K562 (cell line): ENCODE measurements around the gene SLA2. TPM values are rescaled to one million over a fixed set of nuclear protein-coding genes. Genes with fewer than 3 reads are reported as not detected.
A peak's percentile ranks its signal among the peaks of the same experiment; 100 is the strongest.

Experiments used
- CTCF ChIP-seq, 3 experiments: IDR thresholded peaks in 2 of 3; conservative IDR thresholded peaks in 1 of 3; 2 replicates each; pipeline ENCODE4 v1.5.1; 2011 to 2012; ENCODE audit warnings: low read length in 3 of 3, mild to moderate bottlenecking in 3 of 3, control low read depth in 2 of 3, improper control_type of control experiment in 1 of 3, inconsistent platforms in 1 of 3, low read depth in 1 of 3, mixed read lengths in 1 of 3, moderate library complexity in 1 of 3; ENCODE audit not compliant: insufficient read depth in 2 of 3
- HDAC2 ChIP-seq: fragments of 450-650 bp; IDR thresholded peaks from 2 replicates; pipeline ENCODE4 v1.6.1; 2016; ENCODE audit warnings: mild to moderate bottlenecking
- MITF ChIP-seq: IDR thresholded peaks from 2 replicates; pipeline ENCODE4 v1.6.1; 2014; ENCODE audit warnings: antibody characterized with exemption
- RAD21 ChIP-seq, 2 experiments: fragments of 250-450 bp in 1 of 2; fragments of 450-650 bp in 1 of 2; sonication (Bioruptor Pico) in 1 of 2; formaldehyde crosslinking in 1 of 2; IDR thresholded peaks in 1 of 2; conservative IDR thresholded peaks in 1 of 2; 2 replicates each; pipeline versions ENCODE4 v1.4.0 to v1.8.0; 2020 to 2022; ENCODE audit warnings: mild to moderate bottlenecking in 2 of 2, moderate library complexity in 1 of 2
- REST ChIP-seq, 2 experiments: fragments of 450-650 bp; formaldehyde crosslinking in 1 of 2; IDR thresholded peaks; 2 replicates each; pipeline versions ENCODE4 v1.4.0 to v1.6.1; 2014 to 2020; ENCODE audit warnings: mild to moderate bottlenecking in 2 of 2, borderline replicate concordance in 1 of 2, low read depth in 1 of 2
- SRF ChIP-seq, 2 experiments: fragments of 250-450, 450-650 bp in 1 of 2; sonication (Bioruptor Pico) in 1 of 2; sonication (generic) in 1 of 2; formaldehyde crosslinking; IDR thresholded peaks; 2 replicates each; pipeline versions ENCODE4 v1.5.0 to v1.5.1; 2020 to 2022; ENCODE audit warnings: mild to moderate bottlenecking in 1 of 2, missing genetic modification reagents in 1 of 2
- ZMIZ1 ChIP-seq, 2 experiments: fragments of 150-350 bp in 1 of 2; IDR thresholded peaks; 2 replicates each; pipeline ENCODE4 v1.6.1; 2012 to 2016; ENCODE audit warnings: low read depth in 2 of 2, low read length in 2 of 2, mild to moderate bottlenecking in 1 of 2, moderate library complexity in 1 of 2
- polyA plus RNA-seq, 8 experiments: library from polyadenylated mRNA; depleted of rRNA in 4 of 8; stranded (reverse) in 5 of 8; unstranded in 3 of 8; fragments of >200 nt; fragmentation: Nextera tagmentation in 2 of 8; fragmentation: Illumina TruSeq in 1 of 8; extraction: Ambion mirVana in 2 of 8; extraction: Trizol in 1 of 8; gene quantifications; 2 replicates each; pipeline versions ENCODE4 v1.2.1 to v1.2.3, GENCODE V29; 2011 to 2014; ENCODE audit warnings: inconsistent platforms in 1 of 8, missing spikeins in 1 of 8
- total RNA-seq, 7 experiments: library from RNA; depleted of rRNA in 6 of 7; stranded (reverse); fragments of >200 nt in 6 of 7; fragmentation: Illumina TruSeq in 2 of 7; extraction: Trizol in 2 of 7; gene quantifications; 2 replicates each; pipeline versions ENCODE4 v1.2.1 to v1.2.3, GENCODE V29; 2011 to 2021; ENCODE audit warnings: low replicate concordance in 1 of 7

SLA2 gene
- total and polyA plus RNA-seq, 9 of the 15 experiments (the other 6 are each of a cell fraction or from before 2014, with no cell fraction given) = 0.07 TPM; not detected in 7

GRCh38 chr20:36666181-36666740 lies 20.3 kb upstream of the SLA2 start (continued):
- peak; percentile 41; the same call in 1 of the 2 replicates for TF ChIP-seq REST (IDR thresholded peaks at IDR 0.05; ENCODE audit: borderline replicate concordance)
- TF ChIP-seq REST (CRISPR knock-in tag; IDR thresholded peaks at IDR 0.05; ENCODE audit: low read depth) = no peak
- no peak for TF ChIP-seq HDAC2
- TF ChIP-seq CTCF (IDR thresholded peaks at IDR 0.05 in 2 of 3, conservative IDR thresholded peaks at IDR 0.05 in 1 of 3; ENCODE audit: insufficient read depth in 2 of 3, low read depth in 1 of 3, low read length in 3 of 3) = peak; percentile 15 to 61 (median 46); a peak in 3 of 6 replicates
- peak; percentile 42 to 71; a peak in 3 of 4 replicates for TF ChIP-seq RAD21 (CRISPR knock-in tag; conservative IDR thresholded peaks at IDR 0.05 in 1 of 2, IDR thresholded peaks at IDR 0.05 in 1 of 2)
- no peak for TF ChIP-seq SRF (CRISPR knock-in tag; IDR thresholded peaks at IDR 0.05)
- no peak for TF ChIP-seq MITF
- no peak for TF ChIP-seq ZMIZ1 (IDR thresholded peaks at IDR 0.05; ENCODE audit: low read depth in 2 of 2, low read length in 2 of 2)
